Epidermal melanocyte (primary cell): ENCODE measurements around the gene MACF1.
"Not testable (repeated sequence)": the region's sequence is repeated elsewhere in the genome, so short reads cannot be mapped to it uniquely, and the experiment has no call there.

Source experiments
- DNase-seq: peaks from one replicate; pipeline ENCODE4 v3.0.0; 2011; ENCODE audit warnings: low spot score; ENCODE audit not compliant: insufficient read length

The MACF1 gene

DNA sequence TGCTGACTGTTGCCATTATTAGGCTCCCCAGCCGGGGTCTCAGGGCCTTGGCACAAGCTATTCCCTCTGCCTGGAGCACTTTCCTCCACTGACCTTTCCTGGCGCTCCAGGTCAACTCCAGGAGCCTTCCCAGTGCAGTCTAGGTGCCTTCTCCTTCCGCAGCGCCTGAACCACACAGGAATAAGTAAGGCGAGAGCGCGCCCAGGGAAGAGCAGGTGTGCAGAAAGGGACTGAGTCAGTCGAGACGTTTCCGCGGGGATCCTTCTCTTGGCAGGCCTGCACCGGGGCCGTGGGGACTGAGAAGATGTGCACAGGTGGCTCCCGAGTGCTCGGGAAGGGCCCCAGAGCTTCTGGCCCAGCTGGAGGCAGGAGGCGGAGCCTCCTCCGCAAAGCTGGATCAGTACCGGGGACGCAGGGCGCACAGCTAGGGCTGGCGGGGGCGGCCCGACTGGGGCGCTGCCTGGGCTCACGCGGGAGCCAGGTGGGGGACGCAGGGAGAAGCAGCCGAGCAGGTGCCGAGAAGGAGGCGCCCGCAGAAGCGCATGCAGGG lies 286.2 kb downstream of the MACF1 start:
- no peak for DNase-seq

GRCh38 chr1:39491146-39491921 lies 286.8 kb downstream of the MACF1 start, which contains the start of gene BMP8A:
Gene BMP8A, plus strand, starts transcription at chr1:39491636. Its CDS starts 356 bp downstream, at chr1:39491992.
- no peak for DNase-seq

DNA sequence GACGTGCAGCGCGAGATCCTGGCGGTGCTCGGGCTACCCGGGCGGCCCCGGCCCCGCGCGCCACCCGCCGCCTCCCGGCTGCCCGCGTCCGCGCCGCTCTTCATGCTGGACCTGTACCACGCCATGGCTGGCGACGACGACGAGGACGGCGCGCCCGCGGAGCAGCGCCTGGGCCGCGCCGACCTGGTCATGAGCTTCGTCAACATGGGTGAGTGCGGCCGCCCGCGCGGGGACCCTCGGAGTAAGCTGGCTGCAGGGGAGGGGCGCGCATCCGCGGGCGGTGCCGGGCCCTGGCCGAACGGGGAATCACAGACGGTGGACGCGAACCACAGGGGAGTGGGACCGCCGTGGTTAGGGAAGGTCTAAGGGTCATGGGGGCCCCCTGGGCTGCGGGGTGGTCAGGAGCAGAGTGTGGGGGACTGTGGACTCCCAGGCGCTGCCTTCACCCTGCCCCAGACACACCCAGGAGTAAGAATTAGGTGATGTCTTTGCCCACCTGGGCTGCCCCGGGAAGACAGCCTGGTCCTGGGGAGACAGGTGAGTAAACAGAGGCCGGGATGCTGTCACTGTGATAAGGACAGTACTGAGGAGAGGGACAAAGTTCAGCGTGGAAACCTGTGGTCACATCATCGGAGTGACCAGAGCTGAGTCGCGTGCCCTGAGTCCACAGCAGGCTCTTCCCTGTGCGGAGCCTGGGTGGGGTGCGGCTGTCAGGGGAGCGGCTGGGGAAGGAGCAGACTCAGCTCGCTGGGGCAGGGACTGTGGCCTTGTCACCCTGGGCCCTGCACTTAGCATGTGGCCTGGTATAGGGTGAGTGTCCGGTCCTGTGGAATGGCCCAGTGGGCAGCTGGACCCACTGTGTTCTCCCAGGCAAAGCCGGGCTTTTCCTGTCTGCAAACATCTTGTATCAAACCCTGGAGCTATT lies 287.9 kb downstream of the MACF1 start:
- not testable (repeated sequence) for DNase-seq

DNA sequence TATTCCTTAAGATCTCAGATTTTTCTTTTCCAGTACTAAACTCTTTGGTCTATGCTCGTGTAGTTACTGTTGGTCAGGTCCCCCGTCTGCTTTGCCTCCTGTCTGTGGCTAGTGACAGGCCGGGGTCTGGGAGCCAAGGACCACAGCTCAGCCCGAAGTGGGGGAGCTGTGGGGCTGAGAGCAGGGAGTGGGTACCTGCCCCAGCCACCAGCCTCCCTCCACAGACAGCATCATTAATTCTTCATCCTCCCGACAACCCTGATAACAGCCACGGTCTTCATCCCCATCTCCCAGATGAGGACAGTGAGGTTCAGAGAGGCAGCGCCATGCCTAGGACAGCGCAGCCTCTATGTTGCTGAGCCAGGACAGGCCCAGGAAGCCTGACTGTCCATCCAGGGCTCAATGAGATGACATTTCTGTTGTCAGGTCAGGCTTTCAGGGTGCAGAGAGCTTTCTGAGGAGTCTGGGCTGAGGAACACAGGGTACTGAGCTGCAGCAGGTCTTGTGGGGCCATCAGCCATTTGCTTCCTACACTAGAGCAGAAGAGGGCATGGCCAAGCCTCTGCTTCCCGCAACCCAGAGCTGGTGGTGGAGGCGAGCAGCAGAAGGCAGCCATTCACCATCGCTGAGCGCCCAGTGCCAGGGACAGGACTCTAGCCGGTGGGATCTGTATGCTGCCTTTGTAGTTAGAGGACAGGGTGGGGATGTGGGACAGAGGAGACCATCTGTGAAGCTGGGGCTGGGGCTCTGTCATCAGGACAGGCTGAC lies 288.7 kb downstream of the MACF1 start:
- not testable (repeated sequence) for DNase-seq

DNA sequence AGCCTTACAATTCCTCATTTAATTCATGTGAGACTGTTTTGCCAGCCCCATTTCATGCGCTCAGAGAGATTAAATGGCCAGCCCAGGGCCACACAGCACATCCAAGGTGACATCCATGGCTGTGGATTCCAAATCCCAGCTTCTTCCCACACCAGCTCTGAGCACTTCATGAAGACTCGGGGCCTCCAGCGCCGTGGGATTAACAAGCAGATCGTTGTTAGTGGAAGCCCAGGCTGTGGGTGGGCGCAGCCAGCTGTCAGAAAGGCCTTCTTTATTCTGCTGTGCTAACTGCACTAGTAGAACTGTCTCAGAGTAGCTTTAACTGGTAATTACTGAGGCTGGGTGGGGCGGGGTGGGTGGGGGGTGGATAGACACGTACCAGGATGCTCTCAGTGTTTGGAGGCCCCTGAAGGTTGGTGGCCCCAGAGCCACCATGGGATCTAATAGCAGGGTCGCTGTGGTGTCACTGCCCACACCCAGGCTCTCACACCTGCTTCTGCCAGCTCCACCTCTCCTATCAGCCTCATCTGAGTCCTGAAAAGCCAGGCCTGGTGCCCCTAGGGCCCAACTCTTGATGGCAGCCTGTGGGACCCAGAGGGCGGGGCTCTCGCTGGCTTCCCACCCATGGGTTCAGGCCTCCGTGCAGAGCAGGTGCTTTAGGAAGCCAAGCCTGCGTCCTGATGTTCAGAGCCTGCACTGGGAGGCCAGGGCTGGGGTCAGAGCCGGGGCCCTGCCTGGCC lies 290.3 kb downstream of the MACF1 start:
- no peak for DNase-seq

GRCh38 chr1:39496520-39496919 lies 292.0 kb downstream of the MACF1 start:
- DNase-seq: not testable (repeated sequence)

DNA sequence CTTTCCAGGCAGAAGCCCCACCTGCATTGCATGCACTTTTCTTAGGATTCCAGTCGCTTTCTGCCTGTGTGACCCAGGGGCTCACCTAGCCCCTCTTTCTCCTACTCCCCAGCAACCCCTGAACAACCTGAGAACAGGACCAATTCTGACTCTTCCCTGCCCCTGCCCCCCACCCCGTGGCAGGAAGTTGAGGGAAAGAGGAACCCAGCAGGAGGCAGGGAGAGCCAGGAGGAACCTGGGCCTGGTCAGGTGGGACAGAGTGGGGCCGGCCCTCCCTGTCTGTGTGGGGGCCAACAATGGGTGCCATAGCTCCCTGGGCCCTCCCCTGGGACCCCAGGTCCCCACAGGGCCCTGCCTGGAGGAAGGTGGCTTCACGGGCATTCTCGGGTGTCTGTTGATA lies 293.1 kb downstream of the MACF1 start:
- DNase-seq: no peak

DNA sequence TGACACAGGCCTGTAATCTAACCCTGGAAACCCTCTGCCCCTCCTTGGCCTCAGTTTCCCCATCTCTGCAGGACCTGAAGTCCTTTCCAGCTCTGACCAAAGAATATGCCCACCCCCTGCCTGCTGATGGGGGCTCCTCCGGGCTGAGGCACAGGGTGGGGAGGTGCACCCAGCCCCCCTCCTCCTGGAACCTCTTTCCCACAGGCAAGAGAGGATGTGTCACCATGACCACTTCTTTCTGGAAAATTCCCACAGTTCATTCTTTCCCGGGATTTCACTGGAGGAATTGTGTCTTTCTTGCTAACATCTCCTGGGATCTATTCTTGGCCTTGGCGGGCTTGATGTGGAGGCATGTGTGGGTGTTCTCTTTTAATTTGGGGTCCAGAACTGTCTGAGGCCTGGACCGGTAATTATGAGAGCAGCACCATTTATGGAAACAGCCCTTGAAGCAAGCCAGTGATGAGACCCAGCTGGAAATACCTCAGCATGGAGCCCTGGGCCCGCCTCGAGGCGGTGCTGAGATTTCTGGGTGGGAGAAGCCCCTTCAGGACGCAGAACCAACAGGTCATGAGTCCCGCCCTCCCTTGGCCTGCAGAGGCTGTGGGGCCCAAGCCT lies 293.7 kb downstream of the MACF1 start:
- DNase-seq: not testable (repeated sequence)

DNA sequence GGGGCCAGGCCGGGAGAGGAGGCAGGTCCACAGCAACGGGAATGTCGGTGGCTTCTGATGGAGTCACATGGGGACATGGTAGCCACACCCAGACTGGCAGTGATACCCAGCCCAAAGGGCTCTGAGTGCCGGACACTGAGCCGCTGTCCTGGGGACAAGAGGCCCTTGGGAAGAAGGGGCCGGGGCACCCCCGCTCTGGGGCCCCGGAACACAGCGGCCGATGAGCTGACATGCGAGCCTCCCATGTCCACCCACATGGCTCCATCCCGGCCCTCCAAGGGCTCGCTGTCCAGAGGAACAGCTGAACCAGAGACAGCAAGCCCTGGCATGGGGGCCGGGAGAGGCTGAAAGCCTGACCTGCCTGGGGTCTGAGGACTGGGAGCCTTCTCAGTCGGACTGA lies 294.3 kb downstream of the MACF1 start:
- not testable (repeated sequence) for DNase-seq

DNA sequence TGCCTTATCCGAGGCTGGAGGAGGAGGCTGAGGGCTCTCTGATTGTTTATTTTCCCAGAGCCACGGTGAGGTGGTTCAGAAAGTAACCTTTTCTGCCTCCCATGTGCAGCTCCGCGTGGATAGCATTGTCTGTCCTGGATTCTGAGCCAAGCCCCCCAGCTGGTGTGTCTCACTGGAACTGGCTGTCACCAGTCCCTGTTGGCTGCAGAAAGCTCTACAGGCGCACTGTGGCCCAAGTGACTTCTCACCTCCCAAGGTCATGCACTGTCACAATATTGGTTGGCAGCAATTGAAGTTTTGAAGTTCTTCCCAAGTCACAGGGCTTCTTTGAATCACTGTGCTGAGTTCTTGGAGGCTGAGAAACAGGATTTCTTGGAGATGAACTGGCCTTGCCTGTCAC lies 295.2 kb downstream of the MACF1 start:
- DNase-seq: no peak

GRCh38 chr1:39500862-39501389 lies 296.4 kb downstream of the MACF1 start:
- no peak for DNase-seq

- no peak for DNase-seq
Measured at GRCh38 chr1:39501666-39502065, 297.2 kb downstream of the MACF1 start.

DNA sequence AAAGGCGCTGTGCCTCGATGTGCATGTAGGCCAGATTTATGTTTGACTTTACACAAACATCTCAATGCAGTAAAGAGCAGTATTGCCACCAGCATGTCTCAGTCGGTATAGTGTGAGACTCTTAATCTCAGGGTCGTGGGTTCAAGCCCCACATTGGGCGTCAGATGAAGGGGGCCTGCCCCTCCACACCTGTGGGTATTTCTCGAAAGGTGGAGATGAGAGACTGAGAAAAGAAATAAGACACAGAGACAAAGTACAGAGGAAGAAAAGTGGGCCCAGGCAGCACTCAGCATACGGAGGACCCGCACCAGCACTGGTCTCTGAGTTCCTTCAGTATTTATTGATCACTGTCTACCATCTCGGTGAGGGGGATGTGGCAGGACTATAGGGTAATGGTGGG lies 299.9 kb downstream of the MACF1 start:
- DNase-seq: not testable (repeated sequence)

GRCh38 chr1:39505289-39505688 lies 300.8 kb downstream of the MACF1 start:
- no peak for DNase-seq

GRCh38 chr1:39507230-39507928 lies 302.9 kb downstream of the MACF1 start:
- DNase-seq: no peak

- DNase-seq: no peak
Measured at GRCh38 chr1:39508266-39508665, 303.8 kb downstream of the MACF1 start.

DNA sequence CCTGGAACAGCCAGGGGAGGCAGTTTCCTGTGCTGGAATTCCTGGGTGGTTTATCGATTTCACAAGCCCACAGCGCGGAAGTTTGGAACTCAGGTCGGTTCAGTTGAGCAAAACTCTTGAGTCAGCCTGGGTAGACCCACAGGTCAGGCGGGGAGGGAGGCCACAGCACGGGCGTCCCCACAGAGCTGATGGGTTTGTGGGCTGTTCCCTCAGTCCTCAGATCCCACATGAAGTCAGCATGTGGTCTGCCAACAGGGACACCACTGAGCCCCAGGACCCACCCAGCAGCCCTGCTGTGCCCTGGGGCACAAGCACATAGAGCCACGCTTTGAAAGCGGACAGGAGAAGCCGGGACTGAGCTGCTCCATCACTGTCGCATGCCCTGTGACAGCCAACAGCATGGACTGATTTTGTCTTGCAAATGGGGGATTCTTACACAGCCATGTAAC lies 304.4 kb downstream of the MACF1 start:
- no peak for DNase-seq

DNA sequence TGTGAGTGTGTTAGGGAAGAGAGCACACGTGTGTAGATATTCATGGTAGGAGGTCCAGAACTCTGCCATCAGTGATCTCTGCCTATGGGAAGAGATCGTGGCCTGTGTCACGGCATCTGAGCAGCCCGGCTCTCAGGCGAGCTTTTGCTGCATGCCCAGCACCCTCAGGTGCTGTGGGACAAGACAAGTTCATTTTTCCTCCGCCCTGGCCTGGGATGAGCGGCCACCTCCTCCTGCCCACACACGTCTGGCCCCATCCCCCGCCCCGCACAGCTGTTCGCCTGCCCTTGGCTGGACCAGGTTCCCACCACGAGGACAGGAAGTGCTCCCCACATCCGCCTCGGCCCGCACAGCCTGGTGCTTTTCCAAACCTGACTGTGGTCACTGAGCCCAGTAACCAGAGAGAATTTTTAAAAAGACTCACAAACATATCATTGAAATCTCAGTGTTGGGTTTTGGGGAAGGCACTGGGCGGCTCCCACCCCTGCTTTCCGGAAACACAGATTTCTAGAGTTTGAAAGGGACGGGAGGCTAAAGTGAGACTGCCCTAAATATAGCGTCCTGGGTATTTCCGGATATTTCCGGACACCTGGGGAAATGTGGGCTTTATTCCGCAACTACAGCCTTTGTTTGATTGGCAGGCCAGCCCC lies 305.0 kb downstream of the MACF1 start:
- no peak for DNase-seq
